GM12892 (cell line): ENCODE measurements around the gene ATG3.

Experiments used
- POLR2A ChIP-seq: IDR thresholded peaks from 2 replicates; pipeline ENCODE4 v1.6.1; 2011; ENCODE audit warnings: low read depth, low read length, control low read depth
- POLR2AphosphoS5 ChIP-seq: IDR thresholded peaks from 2 replicates; pipeline ENCODE4 v1.6.1; 2011; ENCODE audit warnings: low read depth, low read length, control low read depth
- TAF1 ChIP-seq: IDR thresholded peaks from 2 replicates; pipeline ENCODE4 v1.6.1; 2011; ENCODE audit warnings: low read depth, mild to moderate bottlenecking, control low read depth, low read length, borderline replicate concordance

DNA sequence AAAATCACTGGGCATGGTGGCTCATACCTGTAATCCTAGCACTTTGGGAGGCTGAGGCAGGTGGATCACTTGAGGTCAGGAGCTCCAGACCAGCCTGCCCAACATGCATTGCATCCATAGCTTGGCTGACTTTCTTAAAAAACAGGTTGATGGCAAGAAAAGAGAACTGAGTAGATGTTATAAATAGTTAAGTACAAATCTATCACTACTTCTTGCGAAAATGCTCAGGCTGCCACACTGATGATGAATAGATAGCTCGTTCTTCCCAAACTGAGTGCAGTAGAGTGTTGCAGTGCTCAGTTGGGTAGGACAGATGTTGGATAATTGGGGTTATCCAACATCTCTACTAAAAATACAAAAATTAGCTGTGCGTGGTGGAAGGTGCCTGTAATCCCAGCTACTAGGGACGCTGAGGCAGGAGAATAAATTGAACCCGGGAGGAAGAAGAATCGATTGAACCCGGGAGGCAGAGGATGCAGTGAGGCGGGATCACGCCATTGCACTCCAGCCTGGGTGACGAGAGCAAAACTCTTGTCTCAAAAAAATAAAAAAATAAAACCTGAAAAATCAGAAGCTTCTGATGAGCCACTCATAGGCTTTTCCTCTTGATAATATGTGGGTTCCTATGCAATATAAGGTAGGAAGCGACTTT, 63.7 kb downstream of the ATG3 start:
- no peak for TF ChIP-seq POLR2A
- TF ChIP-seq POLR2AphosphoS5 = no peak; the same call in 1 of the 2 replicates
- no peak for TF ChIP-seq TAF1
